Fibroblast of lung (primary cell): Measurements from ENCODE around the gene MINDY3.

Experiments used
- CTCF ChIP-seq, 2 donors: IDR thresholded peaks in 1 of 2; conservative IDR thresholded peaks in 1 of 2; 1 replicate in 1 of 2; 2 replicates in 1 of 2; pipeline ENCODE4 v1.5.1; 2011 to 2012; ENCODE audit warnings: low read length in 2 of 2, control low read depth in 1 of 2, inconsistent platforms in 1 of 2, low read depth in 1 of 2, mild to moderate bottlenecking in 1 of 2
- EZH2 ChIP-seq: IDR thresholded peaks from 2 replicates; pipeline ENCODE4 v1.5.1; 2012; ENCODE audit warnings: low read length, control low read depth, mild to moderate bottlenecking; ENCODE audit errors: missing control alignments

DNA sequence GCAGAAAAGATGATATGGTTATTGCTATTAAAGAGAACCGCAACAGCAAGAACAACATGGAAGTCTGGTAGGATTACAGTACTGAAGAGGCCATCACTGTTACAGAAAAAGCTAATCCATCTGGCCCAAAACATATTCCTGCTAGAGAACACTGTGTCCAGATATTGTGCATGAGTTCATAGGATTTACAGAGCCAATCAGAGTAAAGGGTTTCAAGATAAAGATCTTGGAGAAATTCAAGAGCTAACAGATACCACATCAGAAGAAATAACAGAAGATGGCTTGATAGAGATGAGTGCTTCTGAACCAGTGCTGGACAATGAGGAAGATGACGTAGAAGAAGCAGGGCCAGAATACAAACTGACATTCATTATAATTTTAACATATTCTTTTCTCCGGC, 58.7 kb downstream of the MINDY3 start:
- no peak for TF ChIP-seq CTCF (conservative IDR thresholded peaks at IDR 0.05 in 1 of 2, IDR thresholded peaks at IDR 0.05 in 1 of 2; ENCODE audit: low read depth in 1 of 2, low read length in 2 of 2)
- no peak for TF ChIP-seq EZH2
